Activated naive CD8-positive, alpha-beta T cell treated with anti-CD3 and anti-CD28 coated beads, Interleukin-2, amount 10 ng/mL, durations not matched to agents 7 days and 5 days (primary cell): Measurements from ENCODE around the gene NUP88. TPM values are rescaled to one million over a fixed set of nuclear protein-coding genes. Genes with fewer than 3 reads are reported as not detected.
"Not testable (repeated sequence)": the region's sequence is repeated elsewhere in the genome, so short reads cannot be mapped to it uniquely, and the experiment has no call there.

Experiments
- ATAC-seq: fragments of 150-1000 bp; cut with Tn5 transposase; one replicate; pipeline ENCODE4 v1.10.0; 2021; ENCODE audit warnings: low read depth, moderate library complexity
- POLR2A ChIA-PET: fragments of 350-600 bp; sonication (Branson Sonifier 250); formaldehyde crosslinking; loops from one replicate; lab custom pipeline; 2021; ENCODE audit warnings: antibody characterized with exemption; lab: Charles Lee
- DNase-seq: peaks from one replicate; pipeline ENCODE4 v3.0.0; 2021
- H3K27ac Mint-ChIP-seq: one replicate; pipeline ENCODE4 v1.8.0; 2022; ENCODE audit warnings: mild to moderate bottlenecking, mixed read lengths
- H3K27me3 Mint-ChIP-seq: one replicate; pipeline ENCODE4 v1.8.0; 2022; ENCODE audit warnings: mild to moderate bottlenecking, moderate library complexity, mixed read lengths
- H3K36me3 Mint-ChIP-seq: one replicate; pipeline ENCODE4 v1.8.0; 2021; ENCODE audit warnings: mild to moderate bottlenecking, mixed read lengths
- H3K4me1 Mint-ChIP-seq: one replicate; pipeline ENCODE4 v1.8.0; 2021; ENCODE audit warnings: mixed read lengths
- H3K4me3 Mint-ChIP-seq: one replicate; pipeline ENCODE4 v1.8.0; 2022; ENCODE audit warnings: mild to moderate bottlenecking, moderate library complexity, mixed read lengths
- H3K9me3 Mint-ChIP-seq: one replicate; pipeline ENCODE4 v1.8.0; 2021; ENCODE audit warnings: mixed read lengths
- total RNA-seq, 2 experiments: library from RNA; stranded (reverse); gene quantifications; one replicate each; pipeline ENCODE4 v1.2.3, GENCODE V29; 2021

The NUP88 gene
- total RNA-seq = 10 to 100 TPM; 93.6 to 99.5 TPM

- ATAC-seq = peak; percentile 97
- POLR2A ChIA-PET = interaction anchor here (0.6 to 2.0 kb wide), 12 partner anchors 9 to 1276 kb away, joined by 3 to 21 read pairs (median 4); partner anchors contain the start of genes C1QBP, CYB5D2, DERL2 and MIS12
- Mint-ChIP-seq H3K27me3 (no peaks in the 10 kb centered on the region), H3K9me3 (no peaks in the 10 kb centered on the region), H3K36me3 (peaks cover 17% of the 10 kb centered on the region), H3K27ac (peak within 1 kb of the TSS; percentile 99), H3K4me1 (peaks cover 25% of the 10 kb centered on the region), H3K4me3 (peak within 1 kb of the TSS; percentile 100)
- peak; percentile 94 for DNase-seq
Observed at GRCh38 chr17:5419356-5419958, at the start of gene NUP88. NUP88 (minus strand) TSS chr17:5419662; CDS start chr17:5419650, 12 bp downstream.

GRCh38 chr17:5468075-5468473 is 48.6 kb upstream of the NUP88 start:
- peak; percentile 14 for ATAC-seq
- DNase-seq = no peak
- peaks cover 38% of the 10 kb centered on the region for H3K4me1 Mint-ChIP-seq
- peaks cover 8% of the 10 kb centered on the region for H3K36me3 Mint-ChIP-seq
- H3K27ac Mint-ChIP-seq = peak overlapping the region; percentile 47
- POLR2A ChIA-PET = interaction anchor here (0.7 to 3.0 kb wide), 7 partner anchors 18 to 976 kb away, joined by 3 to 33 read pairs (median 3); partner anchors contain the start of genes C1QBP, DERL2, MIS12 and NLRP1
- H3K9me3 Mint-ChIP-seq = no peaks in the 10 kb centered on the region
- no peaks in the 10 kb centered on the region for H3K27me3 Mint-ChIP-seq
- peak overlapping the region; percentile 87 for H3K4me3 Mint-ChIP-seq

GRCh38 chr17:5467416-5467815 is 48.0 kb upstream of the NUP88 start:
- POLR2A ChIA-PET = interaction anchor here (3.0 kb wide), 1 partner anchor 19 kb away, joined by 33 read pairs; the partner anchor contains the start of genes DERL2 and MIS12
- Mint-ChIP-seq H3K27ac (peak overlapping the region; percentile 47), H3K36me3 (peaks cover 6% of the 10 kb centered on the region), H3K27me3 (no peaks in the 10 kb centered on the region), H3K4me3 (peak overlapping the region; percentile 87), H3K9me3 (no peaks in the 10 kb centered on the region), H3K4me1 (peaks cover 39% of the 10 kb centered on the region)
- ATAC-seq (no peak), DNase-seq (no peak)

GRCh38 chr17:5466295-5466694 is 46.8 kb upstream of the NUP88 start:
- ATAC-seq = no peak
- no peak for DNase-seq
- Mint-ChIP-seq H3K9me3 (no peaks in the 10 kb centered on the region), H3K36me3 (peaks cover 1% of the 10 kb centered on the region), H3K27me3 (no peaks in the 10 kb centered on the region), H3K4me1 (peaks cover 39% of the 10 kb centered on the region), H3K27ac (no peak overlapping the region), H3K4me3 (peak overlapping the region; percentile 87)
- POLR2A ChIA-PET = no interaction called here

- Mint-ChIP-seq H3K27ac (no peak overlapping the region), H3K4me3 (no peak overlapping the region), H3K36me3 (peaks cover 1% of the 10 kb centered on the region), H3K4me1 (peaks cover 37% of the 10 kb centered on the region), H3K27me3 (no peaks in the 10 kb centered on the region), H3K9me3 (no peaks in the 10 kb centered on the region)
- ATAC-seq (no peak), DNase-seq (no peak)
- POLR2A ChIA-PET = no interaction called here
Observed at GRCh38 chr17:5464717-5465507, 45.5 kb upstream of the NUP88 start.

GRCh38 chr17:5446786-5447185 is 27.3 kb upstream of the NUP88 start:
- DNase-seq (no peak), ATAC-seq (no peak)
- no peak overlapping the region for H3K27ac Mint-ChIP-seq
- H3K27me3 Mint-ChIP-seq = no peaks in the 10 kb centered on the region
- H3K4me3 Mint-ChIP-seq = no peak overlapping the region
- POLR2A ChIA-PET = no interaction called here
- H3K36me3 Mint-ChIP-seq = peaks cover 25% of the 10 kb centered on the region
- no peaks in the 10 kb centered on the region for H3K9me3 Mint-ChIP-seq
- H3K4me1 Mint-ChIP-seq = peaks cover 2% of the 10 kb centered on the region

GRCh38 chr17:5444209-5444608 is 24.7 kb upstream of the NUP88 start:
- Mint-ChIP-seq H3K4me1 (peaks cover 8% of the 10 kb centered on the region), H3K27me3 (no peaks in the 10 kb centered on the region), H3K27ac (no peak overlapping the region), H3K4me3 (no peak overlapping the region), H3K9me3 (no peaks in the 10 kb centered on the region), H3K36me3 (peaks cover 19% of the 10 kb centered on the region)
- POLR2A ChIA-PET = no interaction called here
- ATAC-seq (no peak), DNase-seq (no peak)

GRCh38 chr17:5443728-5444127 is 24.3 kb upstream of the NUP88 start:
- POLR2A ChIA-PET = no interaction called here
- ATAC-seq (no peak), DNase-seq (no peak)
- Mint-ChIP-seq H3K27me3 (no peaks in the 10 kb centered on the region), H3K4me3 (no peak overlapping the region), H3K9me3 (no peaks in the 10 kb centered on the region), H3K4me1 (peaks cover 8% of the 10 kb centered on the region), H3K27ac (no peak overlapping the region), H3K36me3 (peaks cover 19% of the 10 kb centered on the region)

GRCh38 chr17:5439446-5439764 is 19.9 kb upstream of the NUP88 start:
- no peak for ATAC-seq
- peak overlapping the region; percentile 85 for H3K4me3 Mint-ChIP-seq
- DNase-seq = no peak
- H3K27ac Mint-ChIP-seq = peak overlapping the region; percentile 96
- peaks cover 31% of the 10 kb centered on the region for H3K36me3 Mint-ChIP-seq
- no peaks in the 10 kb centered on the region for H3K27me3 Mint-ChIP-seq
- H3K9me3 Mint-ChIP-seq = no peaks in the 10 kb centered on the region
- POLR2A ChIA-PET = interaction anchor here (0.5 to 2.8 kb wide), 11 partner anchors 10 to 248 kb away, joined by 3 to 21 read pairs (median 4); partner anchors contain the start of genes DHX33, NUP88, RPAIN and ZNF594
- peaks cover 25% of the 10 kb centered on the region for H3K4me1 Mint-ChIP-seq

- POLR2A ChIA-PET = interaction anchor here (0.5 to 3.0 kb wide), 12 partner anchors 10 to 247 kb away, joined by 3 to 21 read pairs (median 4); partner anchors contain the start of genes DHX33, NUP88, RPAIN and ZNF594
- peak; percentile 93 for ATAC-seq
- H3K4me1 Mint-ChIP-seq = peaks cover 25% of the 10 kb centered on the region
- no peaks in the 10 kb centered on the region for H3K27me3 Mint-ChIP-seq
- H3K4me3 Mint-ChIP-seq = peak within 1 kb of the TSS; percentile 85
- peak within 1 kb of the TSS; percentile 96 for H3K27ac Mint-ChIP-seq
- H3K36me3 Mint-ChIP-seq = peaks cover 29% of the 10 kb centered on the region
- peak; percentile 98 for DNase-seq
- H3K9me3 Mint-ChIP-seq = no peaks in the 10 kb centered on the region
Observed at GRCh38 chr17:5438716-5439445, 19.4 kb upstream of the NUP88 start, which contains the start of gene C1QBP. C1QBP (minus strand) TSS chr17:5439155; CDS start chr17:5439073, 82 bp downstream.

- H3K4me3 Mint-ChIP-seq = peak overlapping the region; percentile 85
- DNase-seq (no peak), ATAC-seq (no peak)
- H3K4me1 Mint-ChIP-seq = peaks cover 30% of the 10 kb centered on the region
- H3K9me3 Mint-ChIP-seq = no peaks in the 10 kb centered on the region
- no peaks in the 10 kb centered on the region for H3K27me3 Mint-ChIP-seq
- POLR2A ChIA-PET = interaction anchor here (0.9 to 3.0 kb wide), 3 partner anchors 14 to 246 kb away, joined by 3 to 17 read pairs (median 10); partner anchors contain the start of genes NUP88, RPAIN and ZNF594
- peak overlapping the region; percentile 96 for H3K27ac Mint-ChIP-seq
- H3K36me3 Mint-ChIP-seq = peaks cover 29% of the 10 kb centered on the region
Observed at GRCh38 chr17:5437721-5438317, 18.4 kb upstream of the NUP88 start.

GRCh38 chr17:5435781-5436315 is 16.4 kb upstream of the NUP88 start:
- ATAC-seq, H3K9me3 Mint-ChIP-seq, H3K27me3 Mint-ChIP-seq, DNase-seq: not testable (repeated sequence)
- Mint-ChIP-seq H3K27ac (peak overlapping the region; percentile 48), H3K4me1 (peaks cover 33% of the 10 kb centered on the region), H3K36me3 (peaks cover 36% of the 10 kb centered on the region), H3K4me3 (peak overlapping the region; percentile 22)
- POLR2A ChIA-PET = interaction anchor here (3.0 kb wide), 1 partner anchor 16 kb away, joined by 17 read pairs; the partner anchor contains the start of genes NUP88 and RPAIN
